Neuronal stem cell (in vitro differentiated cells): ENCODE measurements around the gene TTC24.
"Not testable (repeated sequence)": the region's sequence is repeated elsewhere in the genome, so short reads cannot be mapped to it uniquely, and the experiment has no call there.

ENCODE experiments used
- DNase-seq: peaks from one replicate; pipeline ENCODE4 v3.0.0-alpha.2; 2013; ENCODE audit warnings: low spot score
- H2AFZ ChIP-seq: one replicate; pipeline ENCODE4 v1.6.1; 2013; ENCODE audit warnings: mild to moderate bottlenecking, low read length, inconsistent platforms
- H2AK5ac ChIP-seq: 2 replicates; pipeline ENCODE4 v1.6.1; 2013; ENCODE audit warnings: low read depth, mild to moderate bottlenecking, inconsistent platforms, low read length, moderate library complexity, mixed read lengths
- H2BK120ac ChIP-seq: 2 replicates; pipeline ENCODE4 v1.6.1; 2013; ENCODE audit warnings: low read depth, mild to moderate bottlenecking, inconsistent platforms, low read length, moderate library complexity, mixed read lengths
- H2BK12ac ChIP-seq: one replicate; pipeline ENCODE4 v1.6.1; 2013; ENCODE audit warnings: low read length, inconsistent platforms
- H2BK15ac ChIP-seq: 2 replicates; pipeline ENCODE4 v1.6.1; 2013; ENCODE audit warnings: mild to moderate bottlenecking, low read length, inconsistent platforms, mixed read lengths
- H2BK5ac ChIP-seq: one replicate; pipeline ENCODE4 v1.6.1; 2013; ENCODE audit warnings: inconsistent platforms, mild to moderate bottlenecking, low read length, moderate library complexity
- H3K14ac ChIP-seq: one replicate; pipeline ENCODE4 v1.6.1; 2013; ENCODE audit warnings: low read length, inconsistent platforms
- H3K18ac ChIP-seq: 2 replicates; pipeline ENCODE4 v1.6.1; 2013; ENCODE audit warnings: low read length, inconsistent platforms
- H3K23ac ChIP-seq: 2 replicates; pipeline ENCODE4 v1.6.1; 2013; ENCODE audit warnings: low read depth, mild to moderate bottlenecking, mixed read lengths, low read length, inconsistent platforms; ENCODE audit not compliant: poor library complexity
- H3K27ac ChIP-seq: replicated peaks from 3 replicates; pipeline ENCODE4 v1.5.1; 2013; ENCODE audit warnings: low read length, inconsistent platforms
- H3K27me3 ChIP-seq, 3 experiments: 2 replicates each; pipeline ENCODE4 v1.6.1; 2013; ENCODE audit warnings: low read length in 3 of 3, mild to moderate bottlenecking in 2 of 3, inconsistent platforms in 1 of 3, low read depth in 1 of 3, mixed read lengths in 1 of 3, moderate library complexity in 1 of 3; ENCODE audit not compliant: control insufficient read depth in 3 of 3, insufficient read depth in 3 of 3
- H3K36me3 ChIP-seq, 2 donors: replicated peaks in 1 of 2; 2 replicates each; pipeline ENCODE4 v1.6.1; 2013; ENCODE audit warnings: low read length in 2 of 2; ENCODE audit not compliant: control insufficient read depth in 2 of 2, insufficient read depth in 2 of 2
- H3K4ac ChIP-seq: 2 replicates; pipeline ENCODE4 v1.6.1; 2013; ENCODE audit warnings: inconsistent platforms, mild to moderate bottlenecking, low read length, moderate library complexity
- H3K4me1 ChIP-seq, 2 donors: 1 replicate in 1 of 2; 2 replicates in 1 of 2; pipeline ENCODE4 v1.6.1; 2013; ENCODE audit warnings: low read length in 2 of 2, low read depth in 1 of 2; ENCODE audit not compliant: control insufficient read depth in 2 of 2, insufficient read depth in 1 of 2
- H3K4me2 ChIP-seq: one replicate; pipeline ENCODE4 v1.6.1; 2013; ENCODE audit warnings: mild to moderate bottlenecking, low read length, inconsistent platforms; ENCODE audit not compliant: insufficient read depth, poor library complexity, severe bottlenecking
- H3K4me3 ChIP-seq, 2 donors: 2 replicates each; pipeline ENCODE4 v1.5.1; 2013; ENCODE audit warnings: low read length in 2 of 2, mild to moderate bottlenecking in 2 of 2, inconsistent platforms in 1 of 2, moderate library complexity in 1 of 2
- H3K79me1 ChIP-seq: one replicate; pipeline ENCODE4 v1.6.1; 2013; ENCODE audit warnings: low read depth, mild to moderate bottlenecking, inconsistent platforms, low read length, moderate library complexity
- H3K9ac ChIP-seq: one replicate; pipeline ENCODE4 v1.6.1; 2013; ENCODE audit warnings: mild to moderate bottlenecking, low read depth, low read length, inconsistent platforms; ENCODE audit not compliant: poor library complexity
- H3K9me3 ChIP-seq, 2 donors: replicated peaks in 1 of 2; 2 replicates each; pipeline versions ENCODE3 to v1.6.1; 2013; ENCODE audit warnings: low read length in 2 of 2, mild to moderate bottlenecking in 2 of 2, inconsistent platforms in 1 of 2, low read depth in 1 of 2, mixed read lengths in 1 of 2, moderate library complexity in 1 of 2; ENCODE audit not compliant: control insufficient read depth in 2 of 2, insufficient read depth in 1 of 2
- H4K8ac ChIP-seq: one replicate; pipeline ENCODE4 v1.6.1; 2013; ENCODE audit warnings: low read depth, mild to moderate bottlenecking, inconsistent platforms, low read length, moderate library complexity
- H4K91ac ChIP-seq: one replicate; pipeline ENCODE4 v1.6.1; 2013; ENCODE audit warnings: low read length, low read depth, mild to moderate bottlenecking, inconsistent platforms; ENCODE audit not compliant: poor library complexity
- WGBS, 2 donors: extraction: QIAGEN DNeasy Blood & Tissue Kit; methylation state at CpG; one replicate each; pipeline ENCODE4 v1.1.7; 2013; ENCODE audit warnings: missing lambda C conversion rate in 2 of 2, mixed read lengths in 1 of 2; ENCODE audit not compliant: insufficient read length in 2 of 2, insufficient replicate concordance in 1 of 2; ENCODE audit errors: extremely low coverage in 2 of 2; 5-methylcytosine and 5-hydroxymethylcytosine counted together

Gene TTC24

DNA sequence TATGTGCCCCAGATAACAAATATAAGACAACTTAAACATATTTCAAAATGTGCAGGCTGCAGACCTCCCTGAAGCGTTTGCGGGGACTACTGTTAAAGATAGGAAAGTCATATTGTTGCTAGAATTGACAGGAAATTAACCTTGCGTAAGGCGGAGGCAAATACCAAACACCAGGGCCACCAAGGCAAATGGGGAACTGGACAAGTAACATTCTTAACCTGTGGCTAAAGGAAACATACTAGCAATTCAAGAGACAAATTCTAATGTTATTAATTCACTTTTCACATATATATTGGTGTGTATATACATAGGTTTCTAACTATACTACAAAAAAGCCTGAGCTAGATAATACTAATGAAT lies 46.5 kb downstream of the TTC24 start:
- Histone ChIP-seq H2BK120ac (no peak overlapping the region), H2BK12ac (no peak overlapping the region), H3K9ac (no peak overlapping the region), H2BK5ac (no peak overlapping the region), H2BK15ac (no peak overlapping the region), H4K91ac (no peak overlapping the region), H3K9me3 (peaks cover 0 to 4% of the 10 kb centered on the region in 2 donors), H3K23ac (no peak overlapping the region), H3K79me1 (no peaks in the 10 kb centered on the region), H4K8ac (no peak overlapping the region), H3K4me2 (no peak overlapping the region), H3K4me3 (no peak overlapping the region), H3K4me1 (peaks cover 6% of the 10 kb centered on the region in 2 donors), H3K27me3 (peaks cover 23 to 56% (median 43%) of the 10 kb centered on the region in 3 experiments), H3K18ac (no peak overlapping the region), H2AFZ (no peak overlapping the region), H3K36me3 (no peaks in the 10 kb centered on the region), H3K4ac (no peak overlapping the region), H3K14ac (no peak overlapping the region), H3K27ac (no peak overlapping the region), H2AK5ac (no peak overlapping the region)
- no peak for DNase-seq
- WGBS, 2 donors: no CpG with 5 or more reads among the region's 4 CpGs

DNA sequence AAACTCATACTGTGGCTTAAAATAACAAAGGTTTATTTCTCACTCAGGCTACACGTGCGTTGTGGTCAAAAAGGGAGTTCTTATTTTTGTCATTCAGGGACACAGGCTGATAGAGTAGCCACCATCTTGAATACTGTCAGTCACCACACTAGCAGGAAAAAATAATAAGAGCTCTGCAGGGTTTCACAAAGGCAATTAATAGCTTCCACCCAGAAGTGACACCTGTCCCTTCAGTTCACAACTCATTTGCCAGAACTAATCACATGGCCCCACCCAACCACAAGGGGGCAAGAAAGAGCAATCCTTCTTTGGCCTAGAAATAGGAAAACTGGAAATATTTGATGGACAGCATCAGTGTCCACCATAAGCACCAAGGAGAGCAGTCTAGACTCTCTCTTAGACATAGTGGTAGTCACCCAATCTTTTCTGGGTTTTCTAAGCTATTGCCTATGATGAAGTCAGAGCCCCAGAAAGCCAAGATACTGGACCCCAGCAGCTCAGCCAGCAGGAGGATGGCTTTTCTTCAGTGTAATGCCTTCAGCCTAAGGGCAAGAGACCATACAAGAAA lies 47.9 kb downstream of the TTC24 start:
- Histone ChIP-seq H2BK12ac (no peak overlapping the region), H3K9ac (no peak overlapping the region), H2AK5ac (no peak overlapping the region), H3K27ac (no peak overlapping the region), H2BK5ac (no peak overlapping the region), H3K4me3 (no peak overlapping the region), H3K36me3 (no peaks in the 10 kb centered on the region), H3K4me1 (peaks cover 6% of the 10 kb centered on the region in 2 donors), H3K14ac (no peak overlapping the region), H4K91ac (no peak overlapping the region), H2BK15ac (no peak overlapping the region), H2BK120ac (no peak overlapping the region), H3K4me2 (no peak overlapping the region), H3K27me3 (peaks cover 23 to 55% (median 37%) of the 10 kb centered on the region in 3 experiments), H2AFZ (no peak overlapping the region), H3K4ac (no peak overlapping the region), H3K79me1 (no peaks in the 10 kb centered on the region), H3K23ac (no peak overlapping the region), H3K18ac (no peak overlapping the region), H3K9me3 (peaks cover 0 to 4% of the 10 kb centered on the region in 2 donors), H4K8ac (no peak overlapping the region)
- DNase-seq: no peak
- WGBS, 2 donors: no CpG with 5 or more reads among the region's 2 CpGs

DNA sequence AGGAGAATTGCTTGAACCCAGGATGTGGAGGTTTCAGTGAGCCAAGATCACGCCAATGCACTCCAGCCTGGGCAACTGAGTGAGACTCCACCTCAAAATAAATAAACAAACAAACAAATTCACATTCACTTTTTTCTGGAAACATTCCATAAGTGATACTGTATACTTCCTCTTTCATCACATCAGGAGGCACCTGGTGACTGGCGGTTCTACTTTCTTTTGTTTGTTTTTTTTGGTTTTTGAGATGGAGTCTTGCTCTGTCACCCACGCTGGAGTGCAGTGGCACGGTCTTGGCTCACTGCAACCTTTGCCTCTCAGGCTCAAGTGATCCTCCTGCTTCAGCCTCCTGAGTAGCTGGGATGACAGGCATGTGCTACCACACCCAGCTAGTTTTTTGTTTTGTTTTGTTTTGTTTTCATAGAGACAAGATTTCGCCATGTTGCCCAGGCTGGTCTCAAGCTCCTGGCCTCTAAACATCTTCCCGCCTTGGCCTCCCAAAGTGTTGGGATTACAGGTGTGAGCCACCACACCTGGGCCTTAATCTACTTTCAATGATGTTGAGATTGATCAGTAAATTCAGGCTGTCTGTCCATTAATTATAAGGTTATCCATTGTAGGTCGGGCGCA lies 50.4 kb downstream of the TTC24 start:
- WGBS, 2 donors: no CpG with 5 or more reads among the region's 8 CpGs
- H3K9ac ChIP-seq: no peak overlapping the region
- no peaks in the 10 kb centered on the region for H3K36me3 ChIP-seq
- H2BK15ac ChIP-seq: no peak overlapping the region
- H2AFZ ChIP-seq: no peak overlapping the region
- H3K14ac ChIP-seq: no peak overlapping the region
- H3K23ac ChIP-seq: no peak overlapping the region
- peaks cover 3 to 5% of the 10 kb centered on the region in 2 donors for H3K4me1 ChIP-seq
- H3K9me3 ChIP-seq: no peaks in the 10 kb centered on the region
- no peak overlapping the region for H3K4me3 ChIP-seq
- H3K27me3 ChIP-seq: peaks cover 8 to 51% (median 12%) of the 10 kb centered on the region in 3 experiments
- H3K79me1 ChIP-seq: no peaks in the 10 kb centered on the region
- no peak overlapping the region for H3K27ac ChIP-seq
- no peak overlapping the region for H2BK120ac ChIP-seq
- H3K18ac ChIP-seq: no peak overlapping the region
- H3K4ac ChIP-seq: no peak overlapping the region
- H2BK12ac ChIP-seq: no peak overlapping the region
- no peak for DNase-seq
- H4K8ac ChIP-seq: no peak overlapping the region
- H4K91ac ChIP-seq: no peak overlapping the region
- H3K4me2 ChIP-seq: no peak overlapping the region
- H2BK5ac ChIP-seq: no peak overlapping the region
- H2AK5ac ChIP-seq: no peak overlapping the region

DNA sequence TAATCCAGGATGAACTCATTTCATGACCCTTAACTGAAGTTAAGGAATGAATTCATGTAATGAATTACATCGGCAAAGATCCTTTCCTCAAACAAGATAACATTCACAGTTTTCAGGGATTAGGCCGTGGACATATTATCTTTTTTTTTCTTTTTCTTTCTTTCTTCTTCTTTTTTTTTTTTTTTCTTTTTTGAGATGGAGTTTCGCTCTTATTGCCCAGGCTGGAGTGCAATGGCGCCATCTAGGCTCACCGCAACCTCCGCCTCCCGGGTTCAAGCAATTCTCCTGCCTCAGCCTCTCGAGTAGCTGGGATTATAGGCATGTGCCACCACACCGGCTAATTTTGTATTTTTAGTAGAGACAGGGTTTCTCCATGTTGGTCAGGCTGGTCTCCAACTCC lies 51.6 kb downstream of the TTC24 start:
- not testable (repeated sequence) for H2BK5ac ChIP-seq, H3K23ac ChIP-seq, H3K36me3 ChIP-seq, H2BK15ac ChIP-seq, H2BK120ac ChIP-seq, H3K27ac ChIP-seq, H3K79me1 ChIP-seq, H2AK5ac ChIP-seq, H2AFZ ChIP-seq, H3K4me1 ChIP-seq, H3K14ac ChIP-seq, H3K9me3 ChIP-seq, H3K4me3 ChIP-seq, H3K4me2 ChIP-seq, H3K18ac ChIP-seq, H3K9ac ChIP-seq, H2BK12ac ChIP-seq, H4K91ac ChIP-seq, H4K8ac ChIP-seq, H3K4ac ChIP-seq, DNase-seq
- H3K27me3 ChIP-seq: peaks cover 0 to 47% (median 1%) of the 10 kb centered on the region in 3 experiments
- no CpG with 5 or more reads among the region's 9 CpGs for WGBS, 2 donors
